GM19372 (cell line): Measurements from ENCODE around the gene KIF5A.

Experiments
- ATAC-seq: cut with Tn5 transposase; IDR thresholded peaks from one replicate; pipeline ENCODE4 v1.9.1; 2021; ENCODE audit warnings: mild to moderate bottlenecking, low read depth, moderate library complexity; ENCODE audit not compliant: unreplicated experiment

The KIF5A gene

DNA sequence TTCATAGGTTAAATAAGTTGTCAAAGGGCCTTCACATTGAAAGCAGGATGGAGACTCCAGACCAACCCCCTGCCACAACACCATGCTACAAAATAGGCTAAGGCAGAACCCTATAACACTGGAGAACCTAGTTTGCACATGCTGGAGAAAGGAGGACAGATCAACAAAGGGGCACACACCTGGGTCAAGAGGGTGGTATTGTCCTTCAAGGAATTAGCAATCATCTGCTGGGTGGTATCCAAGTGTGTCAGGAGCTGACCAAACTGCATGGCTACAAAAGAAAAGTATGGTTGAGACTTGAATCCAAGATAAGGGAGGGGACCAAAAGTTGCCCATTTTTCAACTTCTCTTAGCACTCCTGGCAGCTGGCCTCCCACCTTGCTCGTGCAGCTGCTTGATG lies 18.0 kb upstream of the KIF5A start:
- no peak for ATAC-seq

DNA sequence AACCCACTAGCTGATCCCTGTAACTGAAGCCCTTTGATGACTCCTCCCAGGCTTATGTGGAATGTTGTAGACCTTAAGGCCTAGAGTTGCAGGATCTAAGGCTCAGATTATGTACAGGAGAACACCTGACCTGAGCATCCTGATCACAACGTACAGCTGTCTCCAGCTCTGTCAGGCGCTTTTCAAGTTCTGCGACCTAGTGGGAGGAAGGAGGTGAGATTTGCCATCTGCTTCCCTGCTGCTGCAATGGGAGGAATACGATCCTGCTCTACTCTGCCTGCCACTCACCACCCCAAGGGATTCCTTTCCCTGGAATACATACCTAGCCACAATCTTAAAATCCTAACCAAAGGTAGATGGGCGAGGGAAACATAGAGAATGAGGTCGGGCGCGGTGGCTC lies 16.7 kb upstream of the KIF5A start:
- no peak for ATAC-seq

DNA sequence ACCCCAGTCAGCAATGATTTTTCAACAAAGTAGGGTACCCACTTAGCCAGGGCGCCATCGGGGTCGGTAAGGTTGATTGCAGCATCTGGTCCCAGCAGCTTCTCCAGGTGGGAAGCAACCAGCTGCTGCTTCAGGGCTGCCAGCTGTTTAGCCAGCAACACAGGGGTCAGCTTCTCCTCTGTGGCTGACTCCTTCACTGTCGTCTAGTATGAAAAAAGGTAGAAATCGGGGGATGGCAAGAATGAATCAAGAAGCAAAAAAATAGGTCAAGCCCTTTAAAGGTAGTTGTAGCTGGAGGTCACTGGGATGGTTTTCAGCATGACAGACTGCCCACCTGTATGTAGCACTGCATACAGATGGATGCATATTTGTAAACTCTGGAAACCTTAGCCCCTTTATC lies 15.6 kb upstream of the KIF5A start:
- ATAC-seq = no peak

DNA sequence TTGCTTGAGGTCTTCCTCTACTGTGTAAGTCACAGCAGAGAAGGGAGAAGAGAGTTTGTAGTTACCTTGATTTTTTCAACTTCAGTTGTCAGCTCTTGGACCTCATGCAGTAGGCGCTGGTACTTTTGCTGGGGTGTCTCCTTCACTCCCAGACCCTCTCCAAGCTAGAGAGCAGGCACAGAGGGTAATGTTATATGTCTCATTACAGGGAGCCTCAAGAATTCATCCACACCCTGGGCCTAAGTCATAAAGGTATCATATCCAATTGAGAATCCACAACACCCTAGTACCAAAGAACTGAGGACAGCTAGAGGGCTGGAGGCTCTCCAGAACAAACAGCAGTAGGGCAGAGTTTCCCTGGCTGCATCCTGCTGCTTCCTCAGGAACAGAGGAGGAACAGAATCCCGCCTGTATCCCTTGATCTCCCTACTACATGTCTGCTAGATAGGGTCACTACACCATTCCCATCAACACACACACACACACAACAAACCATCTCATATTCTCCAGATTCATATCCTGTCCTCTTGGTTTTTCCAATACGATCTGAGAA lies 14.8 kb upstream of the KIF5A start:
- no peak for ATAC-seq

DNA sequence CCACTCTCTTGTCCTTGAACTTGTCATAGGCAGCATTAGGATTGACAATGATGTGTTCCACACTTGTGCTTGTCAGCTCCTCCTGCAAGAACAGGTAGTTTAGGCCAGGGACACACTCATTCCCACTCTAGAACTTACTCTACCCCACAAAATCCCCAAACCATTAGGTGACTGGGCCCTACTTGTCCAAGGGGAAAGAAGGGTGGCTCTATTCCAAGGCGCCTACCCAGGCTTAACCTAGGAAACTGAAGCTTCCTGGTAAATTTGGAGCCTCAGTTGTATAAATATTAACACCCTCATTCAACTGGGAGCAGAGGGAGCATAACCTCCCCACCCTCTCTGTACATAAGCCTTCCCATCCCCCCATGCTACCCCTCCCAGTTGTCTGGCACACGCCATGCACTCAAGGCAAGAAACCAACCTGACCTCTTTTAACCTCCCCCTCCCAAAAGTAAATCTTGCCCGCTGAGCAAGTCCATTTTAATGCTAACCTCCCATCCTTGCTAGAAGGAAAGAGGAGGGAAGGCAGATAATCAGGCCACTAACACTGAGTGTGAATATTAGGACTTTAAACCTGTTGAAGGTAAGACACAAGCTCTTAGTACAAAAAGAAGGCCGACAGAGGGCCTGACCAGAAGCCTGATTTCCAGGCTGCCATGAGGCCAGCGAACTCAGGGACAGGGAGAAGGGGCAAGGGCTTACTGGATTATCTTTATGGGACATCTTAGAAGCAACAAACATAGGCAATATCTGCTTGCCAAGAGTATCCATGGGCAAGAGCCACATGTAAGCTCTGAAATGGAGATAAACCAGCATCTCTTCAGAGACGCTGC lies 13.9 kb upstream of the KIF5A start:
- ATAC-seq = no peak

DNA sequence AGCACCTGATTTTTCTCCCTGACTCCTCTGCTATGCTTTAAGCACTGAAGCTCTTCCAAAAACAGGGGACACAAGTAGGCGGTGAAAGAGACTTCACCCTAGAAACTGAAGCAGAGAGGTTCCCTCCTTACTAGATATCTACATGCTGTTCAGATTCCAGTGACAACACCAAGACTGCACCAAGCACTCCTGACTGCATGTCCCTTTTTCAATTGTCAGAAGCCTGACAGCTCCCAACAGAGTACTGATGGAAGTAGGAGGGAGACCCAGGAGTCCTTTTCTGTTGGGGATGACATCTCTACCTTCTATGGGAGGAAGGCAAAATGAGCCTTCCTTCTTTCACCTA lies 13.3 kb upstream of the KIF5A start:
- ATAC-seq = no peak

DNA sequence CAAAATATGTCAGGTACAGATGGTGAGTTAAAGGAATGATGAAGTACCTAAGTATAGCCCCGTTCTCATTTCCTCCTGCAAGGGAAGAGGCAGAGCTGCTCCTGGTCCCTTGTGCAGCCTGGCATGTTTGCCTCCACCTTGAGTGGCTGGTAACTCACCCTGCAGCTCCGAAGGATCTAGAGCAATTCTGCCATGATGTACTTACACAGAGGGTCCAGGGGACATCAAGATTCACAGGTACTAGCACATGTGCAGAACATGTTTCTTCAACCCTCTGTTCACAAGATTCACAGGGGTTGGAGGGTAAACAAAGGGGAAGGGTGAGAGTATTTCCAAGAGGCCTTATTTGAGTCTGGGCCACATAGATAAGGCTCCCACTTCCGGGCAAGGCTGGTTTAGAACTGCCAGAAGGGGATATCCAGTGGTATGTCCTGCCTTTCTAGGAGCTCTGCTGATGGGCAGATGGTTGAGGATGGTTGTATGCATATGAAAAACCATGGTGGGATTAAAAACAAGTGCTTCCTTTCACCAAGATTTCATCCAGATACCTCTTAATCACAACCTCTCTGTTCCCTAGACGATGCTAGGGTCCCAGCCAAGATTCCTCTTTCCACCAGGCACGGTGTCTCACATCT lies 10.6 kb upstream of the KIF5A start:
- ATAC-seq = no peak

DNA sequence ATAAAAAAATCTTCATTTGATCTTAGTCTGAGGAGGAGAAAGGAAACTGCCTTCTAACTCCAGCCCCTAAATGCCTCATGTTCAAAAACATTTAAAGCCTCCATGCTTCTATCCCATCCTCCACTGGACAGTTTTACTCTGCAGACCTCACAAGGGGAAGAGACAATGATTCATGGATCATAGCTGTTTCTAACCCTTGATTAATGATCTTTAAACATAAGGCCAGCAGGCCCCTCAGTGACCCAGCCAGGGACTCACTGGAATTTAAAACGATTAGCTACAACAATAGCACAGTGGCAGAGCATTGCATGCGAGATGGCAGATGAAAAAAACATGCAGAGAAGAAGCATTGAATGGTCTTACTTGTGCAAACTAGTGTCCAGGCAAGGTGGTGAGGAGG lies 8.8 kb upstream of the KIF5A start:
- no peak for ATAC-seq

DNA sequence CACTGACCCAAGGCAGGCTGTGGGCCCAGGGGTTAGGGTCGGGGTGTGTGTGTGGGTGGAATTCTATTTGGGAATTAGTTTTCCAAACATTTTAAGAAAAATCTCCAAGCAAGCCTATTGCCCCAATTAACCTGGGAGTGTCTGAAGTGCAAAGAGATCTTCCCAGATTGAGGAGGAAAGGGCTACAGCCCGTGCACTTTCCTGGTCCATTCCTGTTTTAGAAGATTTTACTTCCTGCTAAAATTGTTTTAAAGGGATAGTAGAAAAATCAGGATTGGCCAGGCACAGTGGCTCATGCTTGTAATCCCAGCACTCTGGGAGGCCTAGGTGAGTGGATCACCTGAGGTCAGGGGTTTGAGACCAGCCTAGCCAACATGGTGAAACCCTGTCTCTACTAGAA lies 8.1 kb upstream of the KIF5A start:
- no peak for ATAC-seq

DNA sequence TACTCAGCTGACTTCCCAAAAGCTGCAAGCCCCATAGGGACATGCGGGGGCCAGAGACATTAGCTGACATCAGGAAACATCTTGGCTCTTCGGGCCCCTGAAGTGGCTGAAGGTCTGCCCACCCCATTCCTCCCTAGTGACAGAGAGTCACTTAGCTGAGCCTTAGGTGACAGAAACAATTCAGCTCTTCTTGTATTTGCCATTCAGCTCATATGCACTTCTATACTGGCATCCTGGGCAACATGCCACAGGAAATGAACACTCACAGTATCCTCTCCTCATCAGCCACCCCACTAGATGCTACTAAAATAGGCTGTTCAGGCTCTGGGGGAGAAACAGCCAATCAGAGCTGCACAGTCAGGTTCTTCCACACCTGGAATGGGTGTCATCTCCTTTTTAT lies 6.3 kb upstream of the KIF5A start:
- ATAC-seq = no peak

DNA sequence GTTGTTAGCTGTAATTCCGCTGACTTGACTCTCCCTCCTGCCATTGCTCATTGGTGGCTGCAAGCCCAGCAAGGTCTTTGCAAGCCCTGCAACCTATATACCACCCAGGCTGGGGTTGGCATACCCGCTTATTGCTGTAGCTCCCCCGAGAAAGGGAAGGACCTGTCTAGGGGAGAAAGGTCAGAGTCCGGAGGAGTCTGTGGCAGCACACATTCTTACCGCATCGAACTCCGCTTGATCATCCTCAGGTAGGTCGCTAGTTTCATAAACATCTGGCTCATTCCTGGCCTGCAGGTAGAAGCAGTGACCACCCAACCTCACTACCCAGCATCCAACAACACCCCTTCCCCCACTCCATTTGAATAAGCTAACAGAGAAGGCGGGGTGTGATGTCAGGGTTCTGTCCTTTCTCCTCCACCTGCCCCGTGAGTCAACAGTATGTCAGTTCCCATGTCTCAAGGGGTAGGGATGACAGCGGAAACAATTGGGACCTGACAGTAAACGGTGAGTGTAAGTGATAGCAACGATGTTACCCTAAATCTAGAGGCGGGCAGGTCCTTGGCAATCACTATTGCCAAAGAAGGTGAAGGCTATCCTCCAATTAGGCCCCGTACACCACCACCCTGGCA lies 3.9 kb upstream of the KIF5A start:
- no peak for ATAC-seq

DNA sequence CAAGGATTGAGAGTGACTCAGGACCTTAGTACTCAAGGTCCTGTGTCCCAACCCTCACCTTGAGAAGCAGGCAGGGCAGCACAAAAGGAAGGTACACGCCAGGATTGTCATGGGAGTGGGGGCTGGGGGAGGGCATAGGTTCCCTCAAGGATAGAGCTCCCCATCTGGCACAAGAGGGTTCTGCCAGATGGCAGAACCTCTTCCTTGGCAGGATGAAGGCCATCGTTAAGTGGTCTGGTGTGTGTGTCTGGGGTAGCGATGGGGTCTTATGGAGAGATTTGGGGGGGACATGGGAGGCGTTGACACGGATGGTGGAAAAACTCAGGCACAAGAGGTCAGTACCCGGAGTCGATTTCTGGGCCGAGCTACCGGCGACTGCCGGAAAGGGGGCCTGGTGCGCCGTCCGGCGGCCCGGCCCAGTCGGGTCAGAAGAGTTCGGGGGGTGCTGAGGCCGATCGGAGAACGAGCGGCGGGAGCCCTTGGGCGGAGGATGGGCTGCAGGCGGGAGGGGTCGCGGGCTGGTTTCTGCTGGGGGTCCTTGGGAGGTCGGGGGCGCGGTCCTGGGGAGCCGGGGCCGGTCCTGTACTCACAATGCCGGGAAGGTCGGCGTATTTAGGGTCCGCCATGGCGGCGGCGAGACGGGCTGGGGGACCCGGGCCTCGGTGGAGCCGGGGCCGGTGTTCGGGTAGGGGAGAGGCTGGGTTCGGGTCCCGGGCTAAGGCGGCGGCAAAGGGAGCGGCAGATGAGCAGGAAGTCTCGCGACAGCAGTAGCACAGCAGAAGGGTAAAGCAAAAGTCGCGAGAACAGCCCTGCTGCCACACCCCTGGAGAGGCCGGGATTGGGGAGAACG lies 3.2 kb upstream of the KIF5A start, which contains the start of gene DCTN2:
Gene DCTN2 (minus strand): TSS at position 755 of the 850 bp plus-strand sequence. CDS start 129 bp downstream, at position 626.
- peak; percentile 96 for ATAC-seq

DNA sequence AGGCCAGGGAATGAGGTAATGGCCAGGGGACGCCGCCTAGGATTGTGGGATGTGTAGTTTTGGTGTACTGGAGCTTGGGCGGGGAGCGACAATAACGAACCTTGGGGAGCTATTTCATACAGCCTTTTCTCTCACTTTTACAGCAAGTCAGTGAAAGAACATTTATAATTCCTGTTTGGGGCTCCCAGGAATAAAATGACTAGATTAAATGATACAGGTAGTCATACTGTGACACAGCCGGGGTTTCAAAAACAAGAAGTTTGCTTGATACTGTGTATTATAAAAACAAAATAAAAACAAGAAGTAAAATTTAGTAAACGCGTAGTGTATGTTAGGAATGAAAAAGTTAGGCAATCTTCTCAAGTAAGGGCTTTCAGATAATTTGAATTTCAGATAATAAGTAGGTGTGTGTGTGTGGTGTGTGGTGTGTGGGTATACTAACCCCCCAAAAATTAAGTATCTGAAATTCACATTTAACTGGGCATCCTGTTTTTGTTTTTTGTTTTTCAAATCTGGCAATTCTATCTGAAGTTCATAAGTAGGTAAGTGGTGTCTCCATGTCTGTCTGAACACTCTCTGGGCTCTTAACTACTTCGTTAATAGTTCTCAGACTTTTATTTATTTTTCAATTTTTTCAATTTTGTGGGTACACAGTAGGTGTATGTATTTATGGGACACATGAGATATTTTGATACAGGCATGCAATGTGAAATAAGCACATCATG lies 2.4 kb upstream of the KIF5A start:
- no peak for ATAC-seq

DNA sequence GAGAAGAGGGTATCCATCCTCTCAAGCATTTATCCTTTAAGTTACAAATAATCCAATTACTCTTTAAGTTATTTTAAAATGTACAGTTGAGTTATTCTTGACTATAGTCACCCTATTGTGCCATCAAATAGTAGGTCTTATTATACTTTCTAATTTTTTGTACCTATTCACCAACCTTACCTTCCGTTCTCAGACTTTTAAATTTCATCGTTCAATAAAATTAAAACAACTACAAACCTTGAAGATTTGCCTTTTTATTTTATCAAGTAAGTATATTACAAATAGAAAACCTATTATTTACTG lies 1.9 kb upstream of the KIF5A start:
- ATAC-seq = no peak

DNA sequence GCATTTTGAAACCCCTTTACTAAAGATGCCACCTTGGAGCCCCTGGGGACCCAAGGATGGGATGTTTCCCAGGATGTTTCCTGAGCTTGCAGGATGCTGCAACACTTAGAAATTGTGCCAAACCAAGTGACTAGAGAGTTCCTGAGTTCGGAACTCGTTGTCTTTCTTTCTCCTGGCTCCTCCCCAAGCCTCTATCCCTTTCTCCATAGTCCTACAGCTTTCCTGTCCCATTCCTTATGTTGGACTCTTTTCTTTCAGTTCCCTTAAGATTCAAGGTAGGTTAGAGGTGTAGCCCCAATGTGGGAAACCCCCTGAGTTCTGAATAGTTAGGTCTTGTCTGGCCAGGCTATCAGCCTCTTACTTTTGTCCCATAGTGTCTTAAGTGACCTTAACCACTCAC lies 1.4 kb upstream of the KIF5A start:
- no peak for ATAC-seq

DNA sequence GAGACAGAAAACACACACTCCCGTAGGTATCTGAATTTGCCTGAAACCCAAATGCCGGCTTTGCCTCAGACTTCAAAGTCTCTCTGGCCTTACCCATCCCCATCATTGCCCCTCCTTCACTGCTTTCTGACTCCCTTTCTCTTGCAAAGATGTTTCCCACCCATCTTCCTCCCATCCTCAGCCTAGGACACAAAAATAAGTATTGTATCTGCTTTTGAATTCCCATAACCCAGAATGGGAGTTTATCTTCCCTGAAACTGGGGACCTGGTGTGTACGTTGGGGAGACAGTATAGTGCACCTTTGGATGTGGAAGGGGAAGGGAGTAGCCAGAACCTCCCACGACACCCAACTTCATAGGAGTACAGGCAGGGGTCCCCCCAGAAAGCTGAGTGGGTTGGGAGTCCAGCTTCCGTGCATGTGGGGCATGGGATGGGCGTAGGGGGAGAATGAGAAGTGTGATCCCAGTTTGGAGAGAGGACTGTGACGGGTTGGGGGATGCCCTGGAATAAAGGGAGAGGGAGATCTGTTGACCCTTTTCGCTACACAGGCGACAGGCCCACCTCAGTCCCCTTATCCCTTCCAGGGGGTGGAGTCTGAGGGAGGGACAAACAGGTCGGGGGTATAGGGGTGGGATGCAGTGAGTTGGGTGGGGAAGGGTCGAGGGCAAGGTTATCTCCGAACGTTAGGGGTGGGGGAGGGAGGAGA lies 488 bp upstream of the KIF5A start:
- no peak for ATAC-seq

DNA sequence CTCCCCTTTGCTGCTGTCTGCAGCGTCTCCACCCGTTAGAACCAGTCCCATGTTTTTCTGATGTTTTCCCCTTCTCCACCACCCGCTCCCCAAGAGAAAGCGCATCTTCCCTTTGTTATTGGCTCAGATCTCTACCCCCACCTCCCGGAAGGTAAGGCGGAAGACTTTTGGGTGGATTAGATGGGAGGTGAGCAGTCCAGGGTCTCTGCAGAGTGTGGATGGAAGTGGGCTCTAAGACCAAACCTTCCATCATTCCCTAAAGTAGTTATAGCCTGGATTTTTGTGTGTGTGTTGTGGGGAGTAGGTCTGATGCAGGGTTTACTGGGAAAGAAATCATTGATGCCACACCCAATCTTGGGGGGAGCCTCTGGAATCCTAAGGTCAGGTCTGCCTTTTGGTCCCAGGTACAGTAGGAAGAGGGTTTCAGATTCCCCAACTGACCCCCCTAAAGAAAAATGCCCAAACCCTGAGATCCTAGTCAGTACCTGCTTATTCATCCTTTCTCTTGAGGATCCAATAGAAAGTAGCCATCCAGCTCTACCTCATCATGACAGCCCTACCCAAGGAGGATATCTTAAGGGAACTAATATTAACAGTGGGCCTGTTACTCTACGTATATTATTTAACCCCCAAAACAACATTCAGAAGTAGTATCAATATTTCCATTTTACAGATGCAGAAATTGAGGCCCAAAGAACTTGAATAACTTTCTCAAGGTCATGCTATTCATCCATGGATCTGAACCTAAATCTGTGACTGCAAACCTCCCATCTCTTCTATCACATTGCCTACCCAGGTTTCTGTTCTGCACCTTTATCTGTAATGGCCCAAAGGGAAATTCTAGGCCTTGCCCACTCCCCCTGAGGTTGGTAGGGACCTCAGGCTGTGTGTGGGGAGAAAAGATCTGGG lies 1.1 kb downstream of the KIF5A start:
- no peak for ATAC-seq

DNA sequence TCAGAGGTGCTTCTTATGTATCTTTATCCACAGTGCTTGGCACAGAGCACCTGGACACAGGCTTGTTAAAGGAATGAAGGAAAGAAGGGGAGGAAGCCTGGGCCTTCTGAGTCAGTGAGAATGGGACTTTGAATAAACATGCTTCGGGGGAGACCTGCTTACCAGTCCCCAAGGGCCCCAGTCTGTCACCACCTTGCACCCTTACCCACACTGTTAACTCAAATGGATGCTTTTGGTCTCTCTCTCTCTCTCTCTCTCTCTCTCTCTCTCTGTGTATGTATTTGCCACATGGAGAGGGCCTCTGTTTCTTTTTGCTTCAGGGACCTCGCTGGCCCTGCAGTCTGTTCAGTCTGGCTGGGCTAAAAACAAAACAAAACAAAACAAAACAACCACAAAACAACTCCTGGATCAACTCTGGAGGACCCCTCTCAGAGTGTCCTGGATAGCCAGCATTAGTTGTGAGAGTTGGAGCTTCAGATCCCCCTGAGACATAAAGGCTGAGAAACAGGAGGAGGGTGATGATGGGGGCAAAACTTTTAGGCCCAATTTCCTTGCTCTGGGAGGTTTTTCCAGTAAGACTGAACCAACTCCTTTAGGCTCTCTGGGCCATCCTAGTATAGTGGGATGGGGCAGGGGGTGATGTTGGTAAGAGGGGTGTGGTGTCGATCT lies 1.9 kb downstream of the KIF5A start:
- ATAC-seq = no peak
